SJCRH30 (cell line): ENCODE data around the gene ZCCHC3. TPM values are rescaled to one million over a fixed set of nuclear protein-coding genes. Genes with fewer than 3 reads are reported as not detected.

Experiments
- DNase-seq, 2 experiments: peaks; one replicate each; pipeline ENCODE4 v3.0.0-alpha.2; 2015 to 2020
- H3K27ac ChIP-seq: fragments of 250-450 bp; sonication (Bioruptor Pico); 2 replicates; pipeline ENCODE4 v1.5.1; 2020; ENCODE audit warnings: mild to moderate bottlenecking, moderate library complexity
- H3K27me3 ChIP-seq: fragments of 250-450 bp; sonication (Bioruptor Pico); 2 replicates; pipeline ENCODE4 v1.5.1; 2020; ENCODE audit warnings: mild to moderate bottlenecking, moderate library complexity
- H3K36me3 ChIP-seq: fragments of 250-450 bp; sonication (Bioruptor Pico); 2 replicates; pipeline ENCODE4 v1.5.1; 2020; ENCODE audit warnings: mild to moderate bottlenecking, moderate library complexity
- H3K4me1 ChIP-seq: fragments of 250-450 bp; sonication (Bioruptor Pico); 2 replicates; pipeline ENCODE4 v1.5.1; 2020; ENCODE audit warnings: mild to moderate bottlenecking, moderate library complexity
- H3K4me3 ChIP-seq: fragments of 250-450 bp; sonication (Bioruptor Pico); 2 replicates; pipeline ENCODE4 v1.5.1; 2020; ENCODE audit warnings: mild to moderate bottlenecking, moderate library complexity
- H3K9me3 ChIP-seq: fragments of 250-450 bp; sonication (Bioruptor Pico); replicated peaks from 2 replicates; pipeline ENCODE4 v1.5.1; 2020; ENCODE audit warnings: mild to moderate bottlenecking, moderate library complexity
- total RNA-seq: library from RNA; depleted of rRNA; stranded (reverse); fragments of >200 nt; shearing (Covaris generic); gene quantifications from 2 replicates; pipeline ENCODE4 v1.2.3, GENCODE V29; 2014

Gene ZCCHC3
- total RNA-seq, 1 experiment from 2014 or later: 44.8 TPM

DNA sequence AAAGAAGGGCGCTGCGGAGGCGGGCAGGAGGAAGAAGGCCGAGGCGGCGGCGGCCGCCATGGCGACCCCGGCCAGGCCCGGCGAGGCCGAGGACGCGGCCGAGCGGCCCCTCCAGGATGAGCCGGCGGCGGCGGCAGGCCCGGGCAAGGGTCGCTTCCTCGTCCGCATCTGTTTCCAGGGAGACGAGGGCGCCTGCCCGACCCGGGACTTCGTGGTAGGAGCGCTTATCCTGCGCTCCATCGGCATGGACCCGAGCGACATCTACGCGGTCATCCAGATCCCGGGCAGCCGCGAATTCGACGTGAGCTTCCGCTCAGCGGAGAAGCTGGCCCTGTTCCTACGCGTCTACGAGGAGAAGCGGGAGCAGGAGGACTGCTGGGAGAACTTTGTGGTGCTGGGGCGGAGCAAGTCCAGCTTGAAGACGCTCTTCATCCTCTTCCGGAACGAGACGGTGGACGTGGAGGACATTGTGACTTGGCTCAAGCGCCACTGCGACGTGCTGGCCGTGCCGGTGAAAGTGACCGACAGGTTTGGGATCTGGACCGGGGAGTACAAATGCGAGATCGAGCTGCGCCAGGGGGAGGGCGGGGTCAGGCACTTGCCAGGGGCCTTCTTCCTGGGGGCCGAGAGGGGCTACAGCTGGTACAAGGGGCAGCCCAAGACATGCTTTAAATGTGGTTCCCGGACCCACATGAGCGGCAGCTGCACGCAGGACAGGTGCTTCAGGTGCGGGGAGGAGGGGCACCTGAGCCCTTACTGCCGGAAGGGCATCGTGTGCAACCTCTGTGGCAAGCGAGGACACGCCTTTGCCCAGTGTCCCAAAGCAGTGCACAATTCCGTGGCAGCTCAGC is 780 bp downstream of the ZCCHC3 start:
- H3K4me1 ChIP-seq: no peaks in the 10 kb centered on the region
- H3K4me3 ChIP-seq: peak overlapping the region; percentile 81
- H3K27me3 ChIP-seq: no peaks in the 10 kb centered on the region
- peak; percentile 58 to 63 for DNase-seq
- H3K27ac ChIP-seq: peak overlapping the region; percentile 71
- H3K36me3 ChIP-seq: peaks cover 15% of the 10 kb centered on the region; the same call in 1 of the 2 replicates
- no peaks in the 10 kb centered on the region for H3K9me3 ChIP-seq

DNA sequence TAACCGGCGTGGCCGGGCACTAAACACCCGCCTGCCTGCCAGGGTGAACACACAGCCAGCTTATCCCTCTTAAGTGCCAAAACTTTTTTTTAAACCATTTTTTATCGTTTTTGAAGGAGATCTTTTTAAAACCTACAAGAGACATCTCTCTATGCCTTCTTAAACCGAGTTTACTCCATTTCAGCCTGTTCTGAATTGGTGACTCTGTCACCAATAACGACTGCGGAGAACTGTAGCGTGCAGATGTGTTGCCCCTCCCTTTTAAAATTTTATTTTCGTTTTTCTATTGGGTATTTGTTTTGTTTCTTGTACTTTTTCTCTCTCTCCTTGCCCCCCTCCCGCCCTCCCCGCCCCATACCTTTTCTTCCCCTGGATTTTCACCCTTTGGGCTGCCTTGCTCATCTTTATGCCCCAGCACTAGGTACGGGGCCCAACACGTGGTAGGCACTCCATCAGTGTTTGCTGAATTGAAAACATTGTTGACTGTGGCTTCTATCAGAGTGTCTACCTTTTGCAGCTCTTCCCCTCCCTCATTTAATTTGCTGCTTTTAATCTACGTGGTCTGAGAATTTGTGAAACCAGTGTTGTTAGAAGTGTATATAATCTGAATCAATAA is 1.5 kb downstream of the ZCCHC3 start:
- no peak for DNase-seq
- no peaks in the 10 kb centered on the region for H3K27me3 ChIP-seq
- no peaks in the 10 kb centered on the region for H3K4me1 ChIP-seq
- peaks cover 15% of the 10 kb centered on the region; the same call in 1 of the 2 replicates for H3K36me3 ChIP-seq
- H3K4me3 ChIP-seq: peak overlapping the region; percentile 81
- no peak overlapping the region; the same call in 1 of the 2 replicates for H3K27ac ChIP-seq
- no peaks in the 10 kb centered on the region for H3K9me3 ChIP-seq

DNA sequence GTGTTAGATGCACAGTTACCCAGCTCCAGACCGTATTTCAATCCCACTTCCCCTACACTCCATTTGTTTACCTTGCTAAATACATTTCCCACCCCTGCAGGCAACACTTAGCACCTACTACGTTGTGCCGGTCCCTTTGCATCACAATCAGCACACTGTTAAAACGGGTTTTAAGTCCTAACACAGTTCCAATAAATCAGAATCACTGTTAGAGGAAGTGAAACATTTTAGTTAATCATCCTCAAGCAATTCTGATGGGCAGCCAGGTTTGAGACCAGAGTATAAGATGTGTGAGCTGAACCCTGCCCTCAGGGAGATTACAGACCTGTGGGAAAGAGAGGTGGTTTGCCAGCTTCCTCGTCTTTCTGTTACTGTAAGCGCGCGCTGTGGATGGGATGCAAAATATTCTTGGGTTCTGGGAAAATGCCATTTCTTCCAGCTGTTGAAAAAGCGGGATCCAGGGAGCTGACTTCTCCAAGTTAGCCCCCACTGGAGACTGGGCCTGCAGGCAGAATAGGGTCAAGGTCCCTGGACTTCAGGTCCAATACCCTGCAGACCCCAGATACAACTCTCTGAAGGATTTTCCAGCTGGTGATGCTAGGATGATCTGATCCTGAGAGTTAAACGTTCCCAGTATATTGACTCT is 3.1 kb downstream of the ZCCHC3 start:
- no peak overlapping the region for H3K4me3 ChIP-seq
- H3K27ac ChIP-seq: no peak overlapping the region
- H3K27me3 ChIP-seq: no peaks in the 10 kb centered on the region
- H3K36me3 ChIP-seq: peaks cover 15% of the 10 kb centered on the region; the same call in 1 of the 2 replicates
- no peak for DNase-seq
- no peaks in the 10 kb centered on the region for H3K9me3 ChIP-seq
- H3K4me1 ChIP-seq: no peaks in the 10 kb centered on the region

DNA sequence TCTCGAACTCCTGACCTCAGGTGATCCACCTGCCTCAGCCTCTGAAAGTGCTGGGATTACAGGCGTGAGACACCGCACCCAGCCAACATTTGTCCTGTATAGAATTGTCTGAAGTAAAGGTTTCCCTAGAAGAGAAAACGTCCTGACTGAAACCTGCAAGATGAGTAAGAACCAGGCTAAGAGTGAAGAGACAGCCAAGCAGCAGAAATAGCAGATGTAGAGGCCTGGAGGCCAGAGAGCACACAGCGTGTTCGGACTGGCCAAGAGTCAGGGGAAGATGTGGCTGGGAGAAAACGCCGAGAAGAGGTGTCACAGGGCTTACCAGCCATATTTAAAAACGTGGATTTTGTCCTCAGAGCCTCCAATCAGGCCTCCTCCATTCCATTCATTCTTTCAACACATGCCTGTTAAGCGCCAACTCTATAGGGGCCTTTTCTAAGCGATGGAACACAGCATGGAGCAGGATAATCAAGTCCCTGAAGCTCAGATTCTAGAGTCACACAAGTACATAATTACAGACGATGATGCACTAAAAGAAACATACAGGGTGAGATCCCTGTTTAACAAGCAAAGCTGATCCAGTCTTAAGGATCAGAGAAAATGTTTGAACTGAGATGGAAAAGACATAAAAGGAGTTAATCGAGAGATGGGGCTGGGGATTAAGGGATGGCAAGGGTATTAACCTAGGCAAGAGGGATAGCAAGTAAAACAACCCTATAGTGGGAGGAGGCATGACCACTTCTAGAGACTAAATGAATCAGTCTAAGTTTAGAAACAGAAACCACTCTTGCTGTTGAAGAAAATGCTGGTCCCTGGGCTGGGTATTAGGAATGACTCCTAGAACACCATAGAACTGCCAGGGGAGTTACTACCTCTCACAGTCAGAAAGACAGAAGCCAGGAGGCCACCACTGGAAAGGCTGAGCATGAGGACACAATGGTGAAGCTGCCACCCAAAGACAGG is 4.8 kb downstream of the ZCCHC3 start:
- no peak for DNase-seq
- no peaks in the 10 kb centered on the region for H3K9me3 ChIP-seq
- H3K4me1 ChIP-seq: no peaks in the 10 kb centered on the region
- no peak overlapping the region for H3K4me3 ChIP-seq
- peaks cover 15% of the 10 kb centered on the region; the same call in 1 of the 2 replicates for H3K36me3 ChIP-seq
- H3K27ac ChIP-seq: no peak overlapping the region
- no peaks in the 10 kb centered on the region for H3K27me3 ChIP-seq

DNA sequence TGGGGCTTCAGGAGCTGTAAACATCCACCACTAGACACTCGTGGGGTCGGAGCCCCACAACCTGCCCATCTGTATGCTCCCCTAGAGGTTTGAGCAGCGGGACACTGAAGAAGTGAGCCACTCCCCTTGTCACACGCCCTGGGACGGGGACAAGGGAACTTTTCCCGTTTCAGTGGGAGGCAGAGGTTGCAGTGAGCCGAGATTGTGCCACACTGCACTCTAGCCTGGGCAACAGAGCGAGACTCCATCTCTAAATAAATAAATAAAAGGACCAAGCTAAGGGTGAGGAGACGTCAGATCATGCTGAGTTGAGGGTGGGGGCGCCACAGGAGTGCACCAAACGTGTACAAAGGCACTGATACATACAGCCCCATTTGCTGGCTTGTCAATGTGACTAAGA is 8.4 kb downstream of the ZCCHC3 start:
- no peak for DNase-seq
- H3K27me3 ChIP-seq: no peaks in the 10 kb centered on the region
- no peaks in the 10 kb centered on the region for H3K36me3 ChIP-seq
- peaks cover 6% of the 10 kb centered on the region for H3K4me1 ChIP-seq
- no peak overlapping the region for H3K27ac ChIP-seq
- no peaks in the 10 kb centered on the region for H3K9me3 ChIP-seq
- no peak overlapping the region for H3K4me3 ChIP-seq

DNA sequence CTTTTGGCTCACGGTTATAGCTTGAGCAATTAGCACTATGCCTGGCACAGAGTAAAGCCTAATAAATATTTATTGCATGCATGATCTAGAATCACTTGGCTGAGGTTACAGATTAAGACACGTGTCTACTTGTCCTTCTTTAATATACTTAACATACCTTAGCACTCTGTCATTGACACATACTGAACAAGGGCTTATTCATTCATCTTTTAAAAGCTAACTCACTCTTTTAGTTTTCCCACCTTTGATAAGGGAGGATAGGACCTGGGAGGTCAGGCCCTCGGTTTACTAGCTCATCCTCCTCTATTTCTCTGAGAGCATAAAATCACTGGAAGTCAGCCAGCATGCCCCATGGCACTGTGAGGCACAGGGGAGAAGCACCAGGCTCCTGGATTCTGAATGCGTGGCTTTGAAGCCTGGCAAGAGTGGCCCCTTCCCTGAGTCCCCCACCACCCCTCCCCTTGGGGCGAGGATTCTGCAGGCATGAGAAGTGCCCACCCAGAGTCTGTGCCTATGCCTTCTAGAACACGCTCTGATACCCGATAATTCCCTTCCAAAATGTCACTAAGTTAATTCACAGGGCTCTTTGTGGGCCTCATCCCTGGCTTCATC is 11.2 kb downstream of the ZCCHC3 start:
- Histone ChIP-seq H3K27me3 (no peaks in the 10 kb centered on the region), H3K36me3 (no peaks in the 10 kb centered on the region), H3K4me3 (no peak overlapping the region), H3K27ac (no peak overlapping the region), H3K9me3 (no peaks in the 10 kb centered on the region), H3K4me1 (peaks cover 6% of the 10 kb centered on the region)
- DNase-seq: no peak

DNA sequence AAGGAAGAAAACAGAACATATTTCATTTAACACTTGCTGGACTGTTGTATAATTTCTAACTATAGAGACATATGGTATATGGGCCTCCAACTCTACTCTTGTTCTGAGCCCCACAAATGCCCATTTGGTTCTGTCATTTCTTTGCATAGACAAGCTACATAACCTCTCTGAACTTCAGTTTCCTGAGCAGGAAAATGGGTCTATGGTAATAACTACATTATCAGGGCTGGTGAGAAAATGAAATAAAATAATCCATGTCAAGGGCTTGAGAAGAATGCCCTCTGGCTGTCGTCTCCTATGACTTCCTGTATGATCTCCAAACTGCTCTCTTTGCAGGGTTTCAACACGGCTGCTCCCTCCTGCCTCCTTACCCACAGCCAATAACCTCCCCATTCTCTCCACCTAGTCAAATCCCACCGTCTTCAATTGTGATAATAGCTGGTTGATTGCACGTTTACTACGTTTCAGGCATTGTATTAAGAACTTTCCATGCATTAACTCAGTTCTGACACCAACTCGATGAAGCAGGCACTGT is 12.0 kb downstream of the ZCCHC3 start:
- Histone ChIP-seq H3K4me1 (peaks cover 6% of the 10 kb centered on the region), H3K9me3 (no peaks in the 10 kb centered on the region), H3K27me3 (no peaks in the 10 kb centered on the region), H3K27ac (peak overlapping the region; percentile 87), H3K36me3 (no peaks in the 10 kb centered on the region), H3K4me3 (peak overlapping the region; percentile 60)
- DNase-seq: peak; percentile 14 to 57

DNA sequence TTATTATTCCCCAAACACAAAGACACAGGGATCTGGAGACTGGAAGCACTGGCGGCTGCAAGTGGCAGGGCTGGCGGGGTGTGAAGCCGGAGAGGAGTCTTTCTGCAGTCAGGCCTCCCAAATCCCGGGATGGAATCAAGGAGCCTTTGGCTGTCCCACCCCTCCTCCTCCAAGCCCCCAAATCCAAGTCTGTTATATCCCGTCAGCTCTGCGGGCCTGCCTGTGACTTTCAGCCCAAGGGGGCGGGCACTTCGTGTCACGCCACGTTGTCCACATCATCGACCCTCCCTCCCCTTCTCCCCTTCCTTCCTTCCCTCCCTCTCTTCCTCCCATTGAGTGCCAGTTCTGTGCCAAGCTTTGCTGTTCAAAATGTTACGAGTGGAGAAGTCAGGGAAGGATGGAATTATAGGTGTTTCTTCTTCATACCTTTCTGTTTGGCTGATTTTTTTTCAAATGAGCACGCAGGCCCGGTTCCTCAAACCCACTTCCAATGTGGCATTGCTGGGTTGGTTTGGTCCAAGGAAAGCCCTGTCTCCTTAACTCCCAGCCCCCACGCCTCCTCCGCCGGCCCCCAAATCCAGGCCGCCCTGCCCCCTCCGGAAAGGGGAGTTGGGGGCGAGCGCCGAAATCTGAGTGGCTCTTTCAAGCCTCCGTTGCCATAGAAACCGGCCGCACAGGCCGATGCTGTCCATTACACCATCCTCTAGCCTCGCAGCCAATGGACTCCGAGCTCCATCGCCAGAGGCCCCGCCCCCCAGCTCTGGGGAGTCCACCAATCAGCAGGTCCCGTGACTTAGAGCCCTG is 12.7 kb downstream of the ZCCHC3 start:
- DNase-seq: peak; percentile 99 to 100
- peak overlapping the region; percentile 87 for H3K27ac ChIP-seq

DNA sequence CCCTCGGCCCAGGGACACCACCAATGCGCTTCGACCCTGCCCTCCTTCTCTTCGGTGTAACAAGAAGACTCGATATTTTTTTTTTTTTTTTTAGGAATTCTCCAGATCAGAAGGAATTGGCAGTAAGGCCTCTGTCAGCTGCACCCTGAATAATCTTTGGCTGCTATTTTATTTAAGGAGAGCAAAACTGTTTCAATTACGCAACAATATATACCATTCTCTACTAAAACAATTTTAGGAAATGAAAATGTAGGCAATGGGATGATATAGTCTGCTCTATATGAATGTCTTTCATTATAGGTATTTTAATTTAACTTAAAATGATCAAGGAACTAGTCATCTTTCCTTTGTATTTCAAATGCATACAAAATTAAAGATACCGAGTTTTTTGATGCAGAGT is 13.3 kb downstream of the ZCCHC3 start:
- no peaks in the 10 kb centered on the region for H3K27me3 ChIP-seq
- no peaks in the 10 kb centered on the region for H3K9me3 ChIP-seq
- peaks cover 6% of the 10 kb centered on the region for H3K4me1 ChIP-seq
- DNase-seq: no peak
- H3K27ac ChIP-seq: no peak overlapping the region
- H3K4me3 ChIP-seq: peak overlapping the region; percentile 18; the same call in 1 of the 2 replicates
- no peaks in the 10 kb centered on the region for H3K36me3 ChIP-seq

More for the DNA sequence above, 12.7 kb downstream of the ZCCHC3 start:
- peaks cover 6% of the 10 kb centered on the region for H3K4me1 ChIP-seq
- no peaks in the 10 kb centered on the region for H3K27me3 ChIP-seq
- no peaks in the 10 kb centered on the region for H3K36me3 ChIP-seq
- H3K4me3 ChIP-seq: peak overlapping the region; percentile 60
- no peaks in the 10 kb centered on the region for H3K9me3 ChIP-seq

DNA sequence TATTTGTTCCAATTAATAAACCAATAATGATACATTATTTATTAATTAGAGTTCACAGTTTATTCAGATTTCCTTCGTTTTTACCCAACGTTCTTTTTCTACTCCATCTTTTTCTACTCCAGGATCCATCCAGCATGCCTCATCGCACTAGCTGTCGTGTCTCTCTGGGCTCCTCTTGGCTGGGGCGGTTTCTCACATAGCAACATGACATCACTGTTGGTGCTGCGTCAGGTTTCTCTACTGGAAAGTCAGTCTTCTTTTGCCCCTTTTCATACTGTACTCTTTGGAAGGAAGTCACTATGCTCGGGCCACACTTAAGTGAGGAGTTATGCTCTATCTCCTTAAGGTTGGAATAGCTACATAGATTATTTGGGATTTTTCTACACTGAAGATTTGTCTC is 14.2 kb downstream of the ZCCHC3 start:
- Histone ChIP-seq H3K36me3 (no peaks in the 10 kb centered on the region), H3K4me1 (peaks cover 6% of the 10 kb centered on the region), H3K4me3 (no peak overlapping the region), H3K27ac (no peak overlapping the region), H3K9me3 (no peaks in the 10 kb centered on the region), H3K27me3 (no peaks in the 10 kb centered on the region)
- DNase-seq: no peak

DNA sequence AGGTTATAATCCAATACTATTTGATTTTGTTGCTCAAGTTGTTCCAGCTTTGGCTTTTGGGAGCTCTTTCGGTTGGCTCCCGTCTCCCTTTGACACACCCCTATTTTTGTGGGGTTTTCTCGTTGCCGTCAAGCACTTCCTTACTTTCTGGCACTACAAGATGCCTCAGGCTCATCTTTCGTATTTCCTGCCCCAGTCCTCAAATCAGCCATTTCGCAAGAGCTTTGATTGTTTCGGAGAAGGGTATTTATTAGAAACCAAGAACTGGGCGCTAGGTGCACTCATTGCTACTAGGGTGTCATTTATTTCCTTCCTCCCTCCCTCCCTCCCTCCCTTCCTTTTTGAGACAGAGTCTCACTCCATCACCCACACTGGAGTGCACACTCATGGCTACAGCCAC is 14.7 kb downstream of the ZCCHC3 start:
- H3K9me3 ChIP-seq: no peaks in the 10 kb centered on the region
- no peak overlapping the region for H3K27ac ChIP-seq
- DNase-seq: no peak
- peaks cover 6% of the 10 kb centered on the region for H3K4me1 ChIP-seq
- no peak overlapping the region for H3K4me3 ChIP-seq
- H3K36me3 ChIP-seq: no peaks in the 10 kb centered on the region
- H3K27me3 ChIP-seq: no peaks in the 10 kb centered on the region

DNA sequence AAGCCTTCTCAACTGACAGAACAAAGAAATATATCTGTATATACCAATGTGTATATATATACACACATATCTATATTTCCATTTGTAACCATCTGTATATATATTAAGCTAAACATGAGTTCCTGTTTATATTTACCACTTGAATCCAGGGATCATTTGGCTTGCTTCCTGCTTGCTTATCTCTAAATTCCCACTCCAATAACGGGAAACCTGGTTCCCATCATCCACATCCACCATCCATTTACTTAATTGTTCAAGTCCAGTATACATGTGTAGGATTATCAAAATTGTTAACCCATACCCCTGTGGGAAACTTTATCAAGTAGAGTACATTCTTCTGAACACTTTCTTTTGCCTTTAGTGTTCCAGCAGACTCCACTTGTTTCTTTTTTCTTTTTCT is 15.5 kb downstream of the ZCCHC3 start:
- Histone ChIP-seq H3K36me3 (no peaks in the 10 kb centered on the region), H3K27ac (no peak overlapping the region), H3K9me3 (no peaks in the 10 kb centered on the region), H3K4me3 (no peak overlapping the region), H3K4me1 (peaks cover 6% of the 10 kb centered on the region), H3K27me3 (no peaks in the 10 kb centered on the region)
- DNase-seq: no peak

DNA sequence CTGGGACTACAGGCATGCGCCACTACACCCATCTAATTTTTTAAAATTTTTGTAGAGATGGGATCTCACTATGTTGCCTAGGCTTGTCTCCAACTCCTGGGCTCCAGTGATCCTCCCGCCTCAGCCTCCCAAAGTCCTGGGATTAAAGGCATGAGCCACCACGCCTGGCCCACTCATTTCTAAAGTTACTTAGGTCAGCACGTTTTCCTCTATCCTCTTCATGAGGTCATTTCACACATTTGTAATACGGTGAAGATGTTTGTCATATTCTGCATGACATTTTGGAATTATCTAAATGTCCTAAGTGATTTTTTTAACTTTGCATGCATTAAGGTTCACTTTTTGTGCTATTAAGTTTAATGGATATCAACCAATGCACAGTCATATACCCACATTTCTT is 16.0 kb downstream of the ZCCHC3 start:
- no peaks in the 10 kb centered on the region for H3K27me3 ChIP-seq
- no peaks in the 10 kb centered on the region for H3K9me3 ChIP-seq
- no peaks in the 10 kb centered on the region for H3K36me3 ChIP-seq

More for the DNA sequence above, 16.0 kb downstream of the ZCCHC3 start:
- no peak for DNase-seq
- Histone ChIP-seq H3K27ac (no peak overlapping the region), H3K4me1 (peaks cover 5% of the 10 kb centered on the region), H3K4me3 (no peak overlapping the region)
